GM12864 (cell line): ENCODE measurements around the gene TRHDE.

Experiments used
- DNase-seq: peaks from one replicate; pipeline ENCODE4 v3.0.0-alpha.2; 2011; ENCODE audit warnings: low read depth
- H3K4me3 ChIP-seq: 2 replicates; pipeline ENCODE4 v1.5.1; 2011; ENCODE audit warnings: mild to moderate bottlenecking, low read depth, low read length, control low read depth
- CTCF ChIP-seq: IDR thresholded peaks from 2 replicates; pipeline ENCODE4 v1.5.1; 2011; ENCODE audit warnings: low read depth, mild to moderate bottlenecking, moderate library complexity, low read length, control low read depth, inconsistent platforms; ENCODE audit errors: missing control alignments

TRHDE gene

GRCh38 chr12:72676556-72676955 is 404.4 kb downstream of the TRHDE start:
- no peak overlapping the region for H3K4me3 ChIP-seq
- no peak for TF ChIP-seq CTCF
- DNase-seq, result no peak

- no peak for DNase-seq
- TF ChIP-seq CTCF, result no peak
Measured at GRCh38 chr12:72677139-72677538, 405.0 kb downstream of the TRHDE start.

GRCh38 chr12:72677846-72678245 is 405.7 kb downstream of the TRHDE start:
- H3K4me3 ChIP-seq, result no peak overlapping the region
- no peak for DNase-seq
- TF ChIP-seq CTCF, result no peak

More at GRCh38 chr12:72677139-72677538, 405.0 kb downstream of the TRHDE start:
- no peak overlapping the region for H3K4me3 ChIP-seq

- DNase-seq, result no peak
- no peak overlapping the region for H3K4me3 ChIP-seq
- TF ChIP-seq CTCF, result no peak
Measured at GRCh38 chr12:72679147-72679757, 407.1 kb downstream of the TRHDE start.

- no peak for TF ChIP-seq CTCF
- DNase-seq, result no peak
- no peak overlapping the region for H3K4me3 ChIP-seq
Measured at GRCh38 chr12:72681028-72681427, 408.9 kb downstream of the TRHDE start.

- TF ChIP-seq CTCF, result no peak
- H3K4me3 ChIP-seq, result no peak overlapping the region
- no peak for DNase-seq
Measured at GRCh38 chr12:72684491-72684890, 412.3 kb downstream of the TRHDE start.

GRCh38 chr12:72692338-72692737 is 420.2 kb downstream of the TRHDE start:
- no peak overlapping the region for H3K4me3 ChIP-seq
- no peak for TF ChIP-seq CTCF
- no peak for DNase-seq
